GM21576 (cell line): ENCODE data around the gene GYPC.

ENCODE experiments used
- ATAC-seq: cut with Tn5 transposase; IDR thresholded peaks from one replicate; pipeline ENCODE4 v1.9.1; 2021; ENCODE audit warnings: mild to moderate bottlenecking, moderate library complexity; ENCODE audit not compliant: unreplicated experiment

The GYPC gene

DNA sequence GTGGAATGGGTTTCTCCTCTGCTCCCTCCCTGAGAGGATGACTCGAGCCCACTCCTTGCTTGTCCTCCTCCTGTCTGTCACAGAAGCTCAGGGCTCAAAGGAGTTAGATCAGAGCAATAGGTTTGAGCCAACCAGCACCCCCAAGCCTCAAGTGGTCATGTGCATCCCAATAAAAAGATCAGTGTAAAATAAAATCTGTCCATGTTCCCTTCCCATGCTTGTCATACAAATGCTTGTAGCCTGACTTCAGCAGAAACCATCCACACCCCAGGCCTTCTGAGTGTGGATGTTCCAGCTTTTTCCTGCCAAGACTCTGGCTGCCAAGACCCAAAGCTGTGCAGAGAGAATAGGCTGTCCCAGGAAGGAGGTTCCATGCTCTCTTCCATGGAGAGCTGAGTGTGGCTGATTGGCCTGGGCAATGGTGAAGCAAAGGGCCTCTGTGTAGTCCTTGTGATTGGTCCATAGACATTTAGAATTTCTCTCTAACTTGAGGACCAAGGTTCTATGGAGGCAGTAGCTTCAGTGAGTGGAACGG is 67.4 kb downstream of the GYPC start:
- ATAC-seq = no peak

DNA sequence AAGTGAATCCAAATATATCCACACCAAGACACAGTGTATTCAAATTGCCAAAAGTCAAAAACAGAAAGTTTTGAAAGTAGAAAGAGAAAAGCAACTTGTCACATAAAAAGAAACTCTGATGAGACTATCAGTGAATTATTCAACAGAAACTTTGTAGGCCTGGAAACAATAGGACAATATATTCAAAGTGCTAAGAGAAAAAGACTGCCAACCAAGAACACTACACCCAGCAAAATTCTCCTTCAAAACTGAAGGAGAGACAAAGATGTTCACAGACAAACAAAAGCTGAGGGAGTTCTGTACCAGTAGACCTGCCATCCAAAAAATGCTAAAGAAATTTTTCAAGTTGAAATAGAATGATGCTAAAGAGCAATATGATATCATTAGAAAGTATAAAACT is 69.6 kb downstream of the GYPC start:
- ATAC-seq = no peak

DNA sequence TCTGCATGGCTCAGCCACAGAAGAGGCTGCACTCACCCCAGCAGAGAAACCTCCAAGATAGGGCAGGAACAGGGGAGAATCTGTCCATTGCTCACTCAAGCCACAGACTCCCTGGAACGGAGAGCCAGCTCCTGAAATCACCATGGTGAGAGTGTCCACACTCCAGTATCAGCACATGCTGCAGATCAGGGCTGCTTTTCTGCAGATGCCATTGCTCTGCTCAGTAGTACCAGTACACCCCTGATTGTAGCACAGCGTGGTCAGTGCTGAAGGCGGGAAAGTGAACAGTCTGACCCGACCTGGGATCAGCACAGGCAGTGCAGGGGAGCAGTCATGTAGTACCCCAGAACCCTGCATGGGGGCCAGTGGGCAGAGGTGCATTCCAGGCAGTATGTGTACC is 73.9 kb downstream of the GYPC start:
- no peak for ATAC-seq

DNA sequence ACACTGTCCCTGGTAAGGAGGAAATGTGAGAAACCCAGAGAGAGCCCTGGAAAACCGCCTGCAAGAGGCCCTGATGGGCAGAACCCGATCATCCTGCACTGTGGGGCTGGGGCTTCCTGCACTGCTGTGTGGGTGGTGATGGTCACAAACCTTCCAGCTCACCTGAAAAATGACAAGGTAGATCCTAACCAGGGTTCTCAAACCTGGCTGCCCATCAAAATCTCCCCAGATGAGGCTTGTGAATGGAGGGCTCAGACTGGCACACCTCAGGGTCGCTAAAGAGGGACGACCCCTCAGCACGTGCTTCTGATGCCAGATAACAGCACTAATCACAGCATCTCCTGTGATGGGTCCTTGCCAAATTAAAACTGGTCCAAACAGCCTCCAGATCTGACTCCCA is 74.7 kb downstream of the GYPC start:
- no peak for ATAC-seq

DNA sequence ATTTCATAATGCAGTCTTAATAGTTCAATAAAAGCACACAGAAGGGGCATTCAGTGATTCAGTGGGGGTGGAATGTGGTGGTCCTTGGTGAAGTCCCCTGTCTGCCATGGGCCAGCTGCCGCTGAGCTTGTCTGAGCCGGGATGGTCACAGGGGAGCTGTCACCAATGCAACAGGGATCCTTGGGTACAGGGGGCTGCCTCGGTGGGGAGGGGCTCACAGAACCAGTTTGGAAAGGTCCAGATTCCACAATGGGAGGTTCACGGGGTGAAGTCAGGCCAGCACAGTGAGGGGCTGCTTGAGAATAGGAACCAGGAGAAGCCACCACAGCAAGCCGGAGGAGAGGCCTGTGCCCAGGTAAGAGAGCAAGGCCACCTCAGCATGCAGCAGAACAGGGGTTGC is 75.4 kb downstream of the GYPC start:
- no peak for ATAC-seq

DNA sequence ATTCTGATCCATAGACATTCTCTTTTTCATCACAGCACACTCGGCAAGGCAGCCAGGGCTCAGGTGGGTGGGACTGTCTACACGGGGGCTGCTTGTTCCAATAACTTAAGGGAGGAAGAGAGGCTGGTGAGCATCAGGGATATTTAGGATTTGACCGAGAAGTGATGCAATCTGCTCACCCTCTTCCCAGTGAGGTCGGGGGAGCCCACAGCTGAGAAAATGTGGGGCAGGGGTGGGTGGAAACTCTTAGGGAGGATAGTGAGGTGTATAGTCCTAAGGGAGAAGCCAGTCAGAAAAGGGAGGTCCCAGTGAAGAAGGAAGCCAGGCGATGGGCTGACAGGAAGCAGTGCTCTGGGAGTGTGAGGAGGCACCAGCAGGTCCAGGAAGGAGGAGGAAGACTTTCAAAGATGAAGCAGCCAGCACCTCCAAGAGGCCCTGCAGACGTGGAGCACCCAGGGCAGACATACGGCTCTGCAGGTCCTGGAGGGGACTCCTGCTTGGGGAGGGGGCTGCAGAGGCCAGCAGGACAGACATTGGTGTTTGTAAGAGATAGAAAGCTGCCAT is 76.8 kb downstream of the GYPC start:
- ATAC-seq = no peak

DNA sequence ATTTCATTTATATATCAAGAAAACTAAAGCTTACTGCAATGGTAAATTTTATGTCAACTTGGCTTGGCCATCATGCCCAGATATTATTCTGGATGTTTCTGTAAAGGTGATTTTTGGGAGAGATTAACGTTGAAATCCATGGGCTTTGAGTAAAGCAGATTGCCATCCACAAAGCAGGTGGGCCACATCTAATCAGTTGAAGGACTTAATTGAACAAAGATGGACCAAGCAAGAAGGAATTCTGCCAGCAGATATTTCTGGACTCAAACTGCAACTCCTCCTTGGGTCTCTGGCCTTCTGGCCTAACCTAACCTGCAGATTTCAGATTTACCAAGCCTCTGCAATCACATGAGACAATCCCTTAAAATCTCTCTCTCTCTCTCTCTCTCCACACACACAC is 77.8 kb downstream of the GYPC start:
- ATAC-seq = no peak

DNA sequence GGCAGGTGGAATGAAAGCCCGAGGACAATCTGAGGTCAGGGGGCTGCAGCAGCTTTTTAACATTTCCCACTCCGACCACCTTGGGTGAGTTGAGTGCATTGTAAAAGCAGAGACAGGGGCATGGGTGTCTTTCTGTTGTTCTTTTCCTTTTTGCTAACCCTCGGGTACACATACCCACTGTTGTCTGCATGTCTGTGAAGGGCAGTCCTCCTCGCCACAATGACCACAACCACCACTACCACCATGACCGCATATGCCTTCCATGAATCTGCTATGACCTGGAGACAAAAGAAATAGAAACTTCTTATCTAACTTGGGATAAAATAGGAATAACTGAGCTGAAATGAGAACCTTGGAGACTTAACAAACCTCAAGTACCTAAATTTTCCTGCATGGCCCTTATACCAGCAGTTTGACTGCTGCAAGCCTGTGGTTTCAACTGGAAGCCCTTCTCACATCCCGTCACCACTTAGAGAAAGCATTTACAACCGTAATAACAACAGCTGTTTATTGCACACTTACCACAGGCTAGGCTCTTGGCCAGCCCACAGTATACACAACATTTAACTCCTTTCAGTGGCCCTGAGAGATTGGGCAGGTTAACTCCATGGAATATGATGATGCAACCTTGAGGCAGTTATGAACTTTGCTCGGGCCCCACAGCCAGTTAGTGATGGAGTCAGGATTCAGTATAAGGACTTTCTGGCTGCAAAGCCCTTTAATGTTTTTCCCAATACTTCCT is 80.3 kb downstream of the GYPC start:
- no peak for ATAC-seq

DNA sequence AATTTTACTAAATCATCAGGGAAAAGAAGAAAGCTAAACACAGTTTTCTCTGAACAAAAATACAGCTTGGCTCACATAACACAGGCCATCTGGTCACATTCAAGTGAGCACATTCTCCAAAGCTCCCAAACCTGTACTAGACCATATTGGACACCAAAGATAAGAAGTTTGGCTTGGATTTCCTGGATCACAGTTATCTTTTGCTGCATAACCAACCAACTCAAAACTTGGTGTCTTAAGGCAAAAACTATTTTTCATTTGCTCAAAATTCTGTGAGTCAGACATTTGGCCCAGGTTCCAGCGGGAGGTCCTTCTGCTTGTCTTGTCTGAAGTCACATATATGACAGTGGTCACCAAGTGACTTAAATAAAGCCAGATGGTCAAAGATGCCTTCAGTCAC is 83.2 kb downstream of the GYPC start:
- ATAC-seq = no peak

DNA sequence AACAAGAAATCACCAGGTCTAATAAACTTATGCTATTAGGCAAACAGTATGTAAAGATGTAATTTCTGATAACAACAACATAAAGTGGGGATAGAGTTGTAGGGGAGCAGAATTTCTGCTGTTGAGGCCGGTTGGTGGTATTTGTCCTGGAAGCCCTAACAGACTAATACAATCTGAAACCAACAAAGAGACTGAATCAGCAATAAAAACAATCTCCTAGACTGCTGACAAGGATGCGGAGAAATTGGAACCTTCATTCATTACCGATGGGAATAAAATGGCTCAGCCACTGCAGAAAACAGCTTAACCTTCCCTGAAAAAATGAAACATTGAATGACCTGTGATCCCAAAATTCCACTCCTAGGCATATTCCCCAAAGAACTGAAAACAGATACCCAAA is 88.7 kb downstream of the GYPC start:
- ATAC-seq = no peak
